GM18505 (cell line): Measurements from ENCODE around the gene TXNDC12.
"Not testable (repeated sequence)": the region's sequence is repeated elsewhere in the genome, so short reads cannot be mapped to it uniquely, and the experiment has no call there.

Experiments used
- ATAC-seq: cut with Tn5 transposase; IDR thresholded peaks from one replicate; pipeline ENCODE4 v1.9.1; 2021; ENCODE audit not compliant: unreplicated experiment
- POLR2A ChIP-seq: IDR thresholded peaks from 4 replicates; pipeline ENCODE4 v1.6.1; 2011; ENCODE audit warnings: borderline replicate concordance; ENCODE audit not compliant: insufficient read depth, insufficient read length; ENCODE audit errors: extremely low read depth

Gene TXNDC12

GRCh38 chr1:52055066-52055865 lies at the start of gene TXNDC12:
Gene TXNDC12, minus strand, starts transcription at chr1:52055191. Its CDS starts 95 bp downstream, at chr1:52055096.
- TF ChIP-seq POLR2A = peak; percentile 88
- no peak for ATAC-seq

DNA sequence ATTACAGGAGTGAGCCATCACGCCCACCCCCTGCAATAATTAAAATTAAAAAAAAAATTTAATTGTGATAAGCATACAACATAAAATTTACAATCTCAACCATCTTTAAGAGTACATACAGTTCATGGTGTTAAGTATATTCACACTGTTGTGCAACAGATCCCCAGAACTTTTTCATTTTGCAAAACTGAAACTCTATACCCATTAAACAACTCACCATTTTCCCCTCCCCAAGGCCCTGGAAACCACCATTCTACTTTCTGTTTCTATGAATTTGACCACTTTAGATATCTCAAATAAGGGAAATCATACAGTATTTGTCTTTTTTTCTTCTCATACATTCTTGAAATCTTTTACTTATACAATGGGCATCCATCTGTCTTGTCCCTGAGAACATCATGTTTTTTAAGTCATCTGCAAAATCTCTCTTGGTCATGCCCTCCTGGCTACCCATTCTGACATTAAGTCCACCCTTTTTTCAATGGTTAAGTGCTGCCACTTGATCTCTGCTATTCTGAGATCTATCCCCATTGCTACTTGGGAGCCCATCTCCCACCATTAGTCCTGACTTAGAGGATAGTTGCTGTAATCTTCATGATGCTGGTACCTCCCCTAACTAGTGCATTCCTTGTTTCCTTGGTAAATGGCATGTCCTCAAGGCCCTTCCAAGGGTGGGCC lies 47.5 kb upstream of the TXNDC12 start:
- TF ChIP-seq POLR2A = no peak
- ATAC-seq = no peak

DNA sequence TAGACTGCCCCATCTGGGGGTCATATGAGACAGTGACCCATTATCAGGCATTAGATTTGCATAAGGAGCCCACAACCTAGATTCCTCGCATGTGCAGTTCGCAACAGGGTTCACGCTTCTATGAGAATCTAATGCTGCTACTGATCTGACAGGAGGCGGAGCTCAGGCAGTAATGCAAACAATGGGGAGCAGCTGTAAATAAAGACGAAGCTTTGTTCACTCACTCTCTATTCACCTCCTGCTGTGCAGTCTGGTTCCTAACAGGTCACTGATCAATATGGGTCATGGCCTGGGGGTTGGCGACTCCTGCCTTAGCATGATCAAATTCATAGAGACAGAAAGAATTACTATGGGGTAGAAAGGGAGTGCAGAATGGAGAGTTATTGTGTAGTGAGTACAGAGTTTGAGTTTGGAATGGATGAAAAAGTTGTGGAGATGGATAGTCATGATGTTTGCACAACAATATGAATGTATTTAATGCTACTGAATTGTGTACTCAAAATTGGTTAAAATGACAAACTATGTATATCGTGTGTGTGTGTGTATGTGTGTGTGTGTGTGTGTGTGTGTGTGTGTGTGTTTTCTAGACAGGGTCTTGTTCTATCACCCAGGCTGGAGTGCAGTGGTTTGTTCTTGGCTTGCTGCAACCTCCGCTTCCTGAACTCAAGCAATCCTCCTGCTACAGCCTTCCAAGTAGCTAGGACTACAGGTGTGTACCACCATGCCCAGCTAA lies 43.3 kb upstream of the TXNDC12 start:
- TF ChIP-seq POLR2A = no peak
- no peak for ATAC-seq

GRCh38 chr1:52096216-52096615 lies 41.2 kb upstream of the TXNDC12 start:
- TF ChIP-seq POLR2A = no peak
- ATAC-seq = no peak

- ATAC-seq = not testable (repeated sequence)
Measured at GRCh38 chr1:52094300-52094699, 39.3 kb upstream of the TXNDC12 start.

- not testable (repeated sequence) for ATAC-seq
Measured at GRCh38 chr1:52087892-52088291, 32.9 kb upstream of the TXNDC12 start.

DNA sequence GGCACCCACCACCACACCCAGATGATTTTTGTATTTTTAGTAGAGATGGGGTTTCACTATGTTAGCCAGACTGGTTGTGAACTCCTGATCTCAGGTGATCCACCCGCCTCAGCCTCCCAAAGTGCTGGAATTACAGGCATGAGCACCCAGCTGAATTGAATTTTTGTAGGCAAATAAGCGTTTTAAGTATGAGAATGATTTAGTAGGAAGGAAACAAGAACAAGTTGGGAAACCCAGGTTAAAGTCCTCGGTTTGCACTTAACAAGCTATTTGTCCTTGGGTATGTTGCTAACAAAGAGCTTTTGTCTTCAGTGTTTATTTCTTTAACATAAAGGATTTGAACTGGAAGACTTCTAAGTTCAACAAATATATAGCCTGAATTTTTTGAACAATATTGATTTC lies 25.0 kb upstream of the TXNDC12 start:
- TF ChIP-seq POLR2A = no peak
- no peak for ATAC-seq

- not testable (repeated sequence) for ATAC-seq
Measured at GRCh38 chr1:52077277-52077676, 22.3 kb upstream of the TXNDC12 start.

DNA sequence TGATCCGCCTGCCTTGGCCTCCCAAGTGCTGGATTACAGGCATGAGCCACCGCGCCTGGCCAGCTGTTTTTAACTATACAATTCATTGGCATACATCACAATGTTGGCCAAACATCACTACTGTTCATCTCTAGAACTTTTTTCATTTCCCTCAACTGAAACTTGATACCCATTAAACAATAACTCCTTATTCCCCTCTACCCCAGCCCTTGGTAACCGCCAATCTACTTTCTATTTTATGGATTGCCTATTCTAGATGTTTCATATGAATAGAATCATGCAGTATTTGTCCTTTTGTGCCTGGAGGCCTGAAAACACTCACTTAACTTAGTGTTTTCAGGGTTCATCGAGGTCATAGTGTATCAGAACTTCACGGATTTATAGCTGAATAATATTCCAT lies 17.3 kb upstream of the TXNDC12 start:
- TF ChIP-seq POLR2A = no peak
- ATAC-seq = no peak

- ATAC-seq = no peak
- no peak for TF ChIP-seq POLR2A
Measured at GRCh38 chr1:52070704-52071103, 15.7 kb upstream of the TXNDC12 start.

DNA sequence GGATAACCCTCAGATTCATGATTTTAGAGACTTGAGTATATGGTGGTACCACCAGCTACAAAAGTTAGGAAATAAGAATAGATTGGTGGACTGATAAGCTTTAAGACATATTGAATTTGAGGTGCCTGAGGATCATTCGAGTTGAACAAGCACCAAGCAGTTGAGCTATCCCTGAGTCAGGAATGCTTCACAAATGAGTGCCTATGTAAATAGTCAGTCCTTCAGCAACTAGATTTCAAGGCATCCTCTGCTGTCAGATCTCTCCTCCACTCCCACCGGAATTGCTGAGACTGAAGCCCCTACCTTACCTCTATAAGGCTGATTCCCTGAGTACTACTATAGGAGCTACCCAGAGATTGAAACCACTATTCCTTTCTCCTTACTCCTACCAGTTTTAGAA lies 8.2 kb upstream of the TXNDC12 start:
- no peak for ATAC-seq
- no peak for TF ChIP-seq POLR2A

GRCh38 chr1:52060822-52061221 lies 5.8 kb upstream of the TXNDC12 start:
- no peak for TF ChIP-seq POLR2A
- no peak for ATAC-seq

DNA sequence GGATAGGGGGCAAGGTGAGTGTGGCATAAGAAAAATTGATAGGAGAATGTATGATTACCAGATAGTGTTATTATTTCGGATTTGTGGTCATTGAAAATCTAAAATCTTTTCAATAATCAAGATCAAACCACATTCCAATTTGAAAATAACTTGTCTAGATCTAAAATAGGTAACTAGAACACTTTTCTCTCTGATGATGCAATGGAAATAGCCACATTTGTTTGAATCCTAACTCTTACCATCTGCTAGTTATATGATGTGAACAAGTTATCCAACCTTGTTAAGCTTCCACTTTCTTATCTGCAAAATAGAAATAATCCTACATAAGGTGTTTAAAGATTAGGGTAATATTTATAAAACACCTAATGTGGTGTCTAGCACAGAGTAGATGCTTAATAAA lies 4.9 kb upstream of the TXNDC12 start:
- ATAC-seq = no peak
- no peak for TF ChIP-seq POLR2A

DNA sequence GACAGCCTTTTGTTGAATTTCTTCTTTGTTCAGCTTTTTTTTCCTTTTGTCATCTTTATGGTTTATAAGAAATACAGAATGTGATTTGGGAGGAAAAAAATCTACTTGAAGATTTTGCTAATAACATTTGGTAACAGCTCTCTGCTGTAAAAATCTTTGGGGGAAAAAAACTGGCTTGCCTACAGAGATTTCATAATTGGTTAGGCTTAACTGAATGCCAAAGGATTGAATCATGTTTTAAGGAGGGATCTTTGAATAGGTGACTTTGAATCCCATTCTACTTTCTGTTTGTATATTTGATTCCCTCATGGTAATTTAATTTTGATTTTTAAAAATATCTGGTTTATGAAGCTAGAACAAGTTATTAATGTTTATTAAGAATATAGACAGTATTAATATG lies 4.3 kb upstream of the TXNDC12 start:
- no peak for ATAC-seq
- no peak for TF ChIP-seq POLR2A
